HepG2 (cell line): Measurements from ENCODE around the gene SYNDIG1. TPM values are rescaled to one million over a fixed set of nuclear protein-coding genes. Genes with fewer than 3 reads are reported as not detected.

Source experiments
- ATAC-seq: fragments of 200-7000 bp; cut with Tn5 transposase; 3 replicates; pipeline ENCODE4 v1.9.1; 2020; ENCODE audit warnings: mild to moderate bottlenecking, moderate library complexity
- BruUV-seq: library from RNA; stranded (reverse); fragments of 400-500 nt; replicated peaks from 2 replicates; lab custom pipeline; 2021; lab: Mats Ljungman, UMichigan
- CTCF ChIA-PET: fragments of 300-600 bp; formaldehyde crosslinking; extraction: SDS; loops from one replicate; lab custom pipeline; 2021; ENCODE audit warnings: low total read pairs, inconsistent platforms, low intra/inter-chr PET ratio; lab: Yijun Ruan, JAX
- POLR2A ChIA-PET: fragments of 350-600 bp; sonication (Branson Sonifier 250); formaldehyde crosslinking; loops from one replicate; lab custom pipeline; 2020; ENCODE audit warnings: antibody characterized with exemption, inconsistent platforms; lab: Yijun Ruan, JAX
- DNase-seq: peaks from one replicate; pipeline ENCODE4 v3.0.0-alpha.2; 2015; ENCODE audit warnings: low spot score
- FAIRE-seq: peaks from 3 replicates; lab custom pipeline; 2011; peaks lifted over from hg19 to GRCh38; lab: Jason Lieb, UNC
- H2AFZ ChIP-seq: one replicate; pipeline ENCODE4 v1.6.1; 2011; ENCODE audit warnings: low read length, inconsistent platforms
- H3K27ac ChIP-seq: fragments of 300-600 bp; 3 replicates; pipeline ENCODE4 v1.8.0; 2011; ENCODE audit warnings: mixed run types, mild to moderate bottlenecking, mixed read lengths, low read length, inconsistent platforms; ENCODE audit not compliant: insufficient read depth; ENCODE audit errors: extremely low read length
- H3K27me3 ChIP-seq, 2 experiments: fragments of 200-600 bp in 1 of 2; 2 replicates in 1 of 2; 3 replicates in 1 of 2; pipeline versions ENCODE4 v1.6.0 to v1.8.0; 2011; ENCODE audit warnings: low read length in 2 of 2, mild to moderate bottlenecking in 2 of 2, moderate library complexity in 2 of 2, inconsistent platforms in 1 of 2; ENCODE audit not compliant: insufficient read depth in 2 of 2, control insufficient read depth in 1 of 2
- H3K36me3 ChIP-seq, 2 experiments: fragments of 200-600 bp in 1 of 2; replicated peaks in 1 of 2; 2 replicates in 1 of 2; 3 replicates in 1 of 2; pipeline versions ENCODE4 v1.5.1 to v1.8.0; 2011; ENCODE audit warnings: low read length in 2 of 2, inconsistent platforms in 1 of 2; ENCODE audit not compliant: insufficient read depth in 2 of 2, control insufficient read depth in 1 of 2
- H3K4me1 ChIP-seq: 2 replicates; pipeline ENCODE4 v1.5.1; 2012; ENCODE audit warnings: low read length, inconsistent platforms; ENCODE audit not compliant: insufficient read depth
- H3K4me2 ChIP-seq: 2 replicates; pipeline ENCODE4 v1.6.0; 2011; ENCODE audit warnings: low read depth, low read length, inconsistent platforms
- H3K4me3 ChIP-seq, 3 experiments: fragments of 200-600 bp in 1 of 3; sonication (generic), shearing (Covaris generic) in 1 of 3; replicated peaks in 1 of 3; 2 replicates each; pipeline ENCODE4 v1.5.1; 2011 to 2016; ENCODE audit warnings: low read length in 3 of 3, inconsistent platforms in 2 of 3, low read depth in 2 of 3, mild to moderate bottlenecking in 2 of 3, control low read depth in 1 of 3, mixed read lengths in 1 of 3; ENCODE audit not compliant: insufficient read depth in 1 of 3
- H3K79me2 ChIP-seq: one replicate; pipeline ENCODE4 v1.6.1; 2011; ENCODE audit warnings: low read length, inconsistent platforms; ENCODE audit not compliant: insufficient read depth
- H3K9ac ChIP-seq: 2 replicates; pipeline ENCODE4 v1.6.0; 2011; ENCODE audit warnings: mild to moderate bottlenecking, low read depth, low read length, inconsistent platforms; ENCODE audit not compliant: insufficient read depth
- H3K9me3 ChIP-seq: 2 replicates; pipeline ENCODE4 v1.5.1; 2012; ENCODE audit warnings: mild to moderate bottlenecking, low read length
- H4K20me1 ChIP-seq: 2 replicates; pipeline ENCODE4 v1.6.0; 2011; ENCODE audit warnings: inconsistent platforms, mild to moderate bottlenecking, low read length, moderate library complexity; ENCODE audit not compliant: insufficient read depth
- FOXP1 ChIP-seq, 2 experiments: fragments of 450-650 bp in 1 of 2; IDR thresholded peaks; 2 replicates each; pipeline ENCODE4 v1.6.1; 2017 to 2018; ENCODE audit warnings: antibody characterized with exemption in 1 of 2
- HNRNPLL ChIP-seq: fragments of 200-400 bp; formaldehyde crosslinking; IDR thresholded peaks from 2 replicates; pipeline ENCODE4 v1.6.1; 2017; ENCODE audit warnings: mild to moderate bottlenecking, low read depth, low read length; ENCODE audit not compliant: poor library complexity, severe bottlenecking
- PCBP2 ChIP-seq: fragments of 200-400 bp; formaldehyde crosslinking; optimal IDR thresholded peaks from 2 replicates; pipeline ENCODE3; 2018; ENCODE audit warnings: low read length, low read depth; ENCODE audit not compliant: poor library complexity, severe bottlenecking
- POLR2A ChIP-seq, 2 experiments: IDR thresholded peaks; 2 replicates each; pipeline ENCODE4 v1.6.1; 2011; ENCODE audit warnings: low read depth in 2 of 2, low read length in 2 of 2, mild to moderate bottlenecking in 1 of 2, moderate library complexity in 1 of 2; ENCODE audit not compliant: insufficient read depth in 1 of 2
- PRMT3 ChIP-seq: sonication (generic); formaldehyde crosslinking; IDR thresholded peaks from 2 replicates; pipeline ENCODE4 v1.8.1; 2022; ENCODE audit warnings: low read depth, mild to moderate bottlenecking, moderate library complexity, missing genetic modification reagents, borderline replicate concordance
- XRCC5 ChIP-seq: fragments of 200-400 bp; formaldehyde crosslinking; optimal IDR thresholded peaks from 2 replicates; pipeline ENCODE3; 2017; ENCODE audit warnings: mild to moderate bottlenecking, low read length
- ZFYVE20 ChIP-seq: sonication (generic); formaldehyde crosslinking; IDR thresholded peaks from 2 replicates; pipeline ENCODE4 v1.8.0; 2023; ENCODE audit warnings: low read depth, mild to moderate bottlenecking, moderate library complexity, missing genetic modification reagents, borderline replicate concordance
- ZGPAT ChIP-seq: IDR thresholded peaks from 2 replicates; pipeline ENCODE4 v1.6.1; 2016; ENCODE audit warnings: mild to moderate bottlenecking
- ZNF333 ChIP-seq: sonication (generic); formaldehyde crosslinking; IDR thresholded peaks from 2 replicates; pipeline ENCODE4 v1.4.0; 2020; ENCODE audit warnings: mild to moderate bottlenecking, missing genetic modification reagents, borderline replicate concordance
- ZNF367 ChIP-seq: sonication (generic); formaldehyde crosslinking; IDR thresholded peaks from 2 replicates; pipeline ENCODE4 v1.4.0; 2020; ENCODE audit warnings: missing genetic modification reagents, borderline replicate concordance
- ZNF672 ChIP-seq: sonication (generic); formaldehyde crosslinking; IDR thresholded peaks from 2 replicates; pipeline ENCODE4 v1.8.1; 2022; ENCODE audit warnings: missing genetic modification reagents
- WGBS: methylation state at CpG from one replicate; pipeline ENCODE4 v1.1.6; 2017; ENCODE audit warnings: low lambda C conversion rate; 5-methylcytosine and 5-hydroxymethylcytosine counted together
- in situ Hi-C: cut with HindIII; loops from 2 replicates; pipeline ENCODE4 v1.10.0; 2017; ENCODE audit warnings: low pct_unique_long_range_greater_than_20kb; ENCODE audit not compliant: extremely low pct_ligation_motif_present
- intact Hi-C: fragments of 100-400 bp; cut with micrococcal nuclease; formaldehyde crosslinking; loops from one replicate; pipeline ENCODE4 v1.10.0; 2022; ENCODE audit not compliant: unreplicated experiment
- polyA plus RNA-seq, 8 experiments: library from polyadenylated mRNA; depleted of rRNA in 3 of 8; stranded (reverse) in 7 of 8; unstranded in 1 of 8; fragments of >200 nt; fragmentation: Illumina TruSeq in 4 of 8; extraction: Trizol in 4 of 8; gene quantifications; 2 replicates each; pipeline versions ENCODE4 v1.2.1 to v1.2.3, GENCODE V29; 2011 to 2016; ENCODE audit warnings: low read depth in 4 of 8, missing spikeins in 1 of 8, mixed read lengths in 1 of 8; ENCODE audit not compliant: insufficient read depth in 1 of 8
- total RNA-seq, 5 experiments: library from RNA; depleted of rRNA; stranded (reverse); fragments of >200 nt; fragmentation: Illumina TruSeq; extraction: Trizol; gene quantifications; 2 replicates each; pipeline ENCODE4 v1.2.3, GENCODE V29; 2016; ENCODE audit warnings: low read depth in 1 of 5

The SYNDIG1 gene
- total and polyA plus RNA-seq, 2 of the 13 experiments (the other 11 are each of a cell fraction or from before 2014, with no cell fraction given) = not detected

GRCh38 chr20:24492698-24493097, 23.3 kb downstream of the SYNDIG1 start:
- ATAC-seq (no peak), DNase-seq (no peak), FAIRE-seq (no peak)
- Histone ChIP-seq H3K9ac (no peak overlapping the region), H3K27me3 (peaks cover 0 to 10% of the 10 kb centered on the region in 2 experiments; a peak in 2 of 5 replicates), H3K4me2 (no peak overlapping the region), H3K36me3 (no peaks in the 10 kb centered on the region), H4K20me1 (no peaks in the 10 kb centered on the region), H3K4me1 (no peaks in the 10 kb centered on the region), H2AFZ (no peak overlapping the region), H3K27ac (no peak overlapping the region), H3K4me3 (no peak overlapping the region), H3K9me3 (no peaks in the 10 kb centered on the region), H3K79me2 (no peaks in the 10 kb centered on the region)
- POLR2A ChIA-PET = no interaction called here
- WGBS = 16% methylated on average over 2 of the region's 2 CpGs
- BruUV-seq = no TSS peak
- TF ChIP-seq ZNF672 = no peak
- TF ChIP-seq ZNF367 (CRISPR knock-in tag) = no peak
- TF ChIP-seq XRCC5 = no peak
- TF ChIP-seq PRMT3 (CRISPR knock-in tag) = no peak
- TF ChIP-seq PCBP2 = no peak
- TF ChIP-seq FOXP1 (IDR thresholded peaks at IDR 0.05) = no peak
- TF ChIP-seq FOXP1 (CRISPR knock-in tag; IDR thresholded peaks at IDR 0.05) = no peak
- TF ChIP-seq ZGPAT (CRISPR knock-in tag) = no peak
- TF ChIP-seq ZFYVE20 (CRISPR knock-in tag) = no peak
- no peak for TF ChIP-seq POLR2A (IDR thresholded peaks at IDR 0.05; ENCODE audit: insufficient read depth in 1 of 2, low read depth in 2 of 2, low read length in 2 of 2)
- no peak for TF ChIP-seq HNRNPLL
- TF ChIP-seq ZNF333 = no peak
- CTCF ChIA-PET = no interaction called here
- in situ Hi-C loops = no loop called here
- intact Hi-C loops = no loop called here
